ENCODE results near the gene UPK1A.

DNA sequence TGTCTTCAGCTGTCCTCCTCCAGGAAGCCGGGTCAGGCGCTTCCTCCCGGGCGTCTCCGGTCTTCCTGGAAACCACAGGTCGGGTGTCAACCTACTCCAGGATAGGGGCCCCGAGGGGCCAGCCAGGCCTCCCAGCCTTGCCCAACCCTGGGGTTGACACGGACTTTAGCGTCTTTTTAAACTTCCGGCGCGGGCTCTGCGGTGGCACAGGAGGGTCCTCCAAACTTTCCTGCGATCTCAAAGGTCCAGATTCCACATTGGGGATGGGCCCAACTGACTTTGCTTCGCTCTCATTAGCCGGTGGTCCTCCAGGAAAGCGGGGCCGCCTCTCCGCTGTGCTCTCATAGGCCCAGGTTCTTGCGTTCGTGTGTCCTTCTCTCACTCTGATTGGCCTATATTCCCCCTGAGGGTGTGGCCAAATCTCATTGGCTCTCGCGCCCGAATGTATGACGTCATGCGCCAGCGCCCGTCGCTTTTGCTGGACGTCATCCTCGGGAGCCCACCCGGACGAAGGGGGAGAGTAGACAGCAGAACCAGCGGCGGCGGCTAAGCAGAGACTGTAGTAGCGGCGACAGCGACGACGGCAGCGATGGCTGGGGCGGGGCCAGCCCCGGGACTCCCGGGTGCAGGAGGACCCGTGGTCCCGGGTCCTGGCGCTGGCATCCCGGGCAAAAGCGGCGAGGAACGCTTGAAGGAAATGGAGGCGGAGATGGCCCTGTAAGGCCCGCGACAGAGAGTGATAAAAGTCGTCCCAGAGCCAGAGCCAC is 37.6 kb upstream of the UPK1A start, which contains the start of gene RBM42:
- TF ChIP-seq, protein P1, sequence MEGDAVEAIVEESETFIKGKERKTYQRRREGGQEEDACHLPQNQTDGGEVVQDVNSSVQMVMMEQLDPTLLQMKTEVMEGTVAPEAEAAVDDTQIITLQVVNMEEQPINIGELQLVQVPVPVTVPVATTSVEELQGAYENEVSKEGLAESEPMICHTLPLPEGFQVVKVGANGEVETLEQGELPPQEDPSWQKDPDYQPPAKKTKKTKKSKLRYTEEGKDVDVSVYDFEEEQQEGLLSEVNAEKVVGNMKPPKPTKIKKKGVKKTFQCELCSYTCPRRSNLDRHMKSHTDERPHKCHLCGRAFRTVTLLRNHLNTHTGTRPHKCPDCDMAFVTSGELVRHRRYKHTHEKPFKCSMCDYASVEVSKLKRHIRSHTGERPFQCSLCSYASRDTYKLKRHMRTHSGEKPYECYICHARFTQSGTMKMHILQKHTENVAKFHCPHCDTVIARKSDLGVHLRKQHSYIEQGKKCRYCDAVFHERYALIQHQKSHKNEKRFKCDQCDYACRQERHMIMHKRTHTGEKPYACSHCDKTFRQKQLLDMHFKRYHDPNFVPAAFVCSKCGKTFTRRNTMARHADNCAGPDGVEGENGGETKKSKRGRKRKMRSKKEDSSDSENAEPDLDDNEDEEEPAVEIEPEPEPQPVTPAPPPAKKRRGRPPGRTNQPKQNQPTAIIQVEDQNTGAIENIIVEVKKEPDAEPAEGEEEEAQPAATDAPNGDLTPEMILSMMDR (IDR thresholded peaks at IDR 0.05) = no peak
- no peak for TF ChIP-seq ELF4 (CRISPR knock-in tag; IDR thresholded peaks at IDR 0.05; ENCODE audit: low read depth)
- no peak for TF ChIP-seq ZSCAN18 (CRISPR knock-in tag; IDR thresholded peaks at IDR 0.05)
- no peak for TF ChIP-seq ZNF121 (CRISPR knock-in tag; IDR thresholded peaks at IDR 0.05)
- TF ChIP-seq, protein P2, sequence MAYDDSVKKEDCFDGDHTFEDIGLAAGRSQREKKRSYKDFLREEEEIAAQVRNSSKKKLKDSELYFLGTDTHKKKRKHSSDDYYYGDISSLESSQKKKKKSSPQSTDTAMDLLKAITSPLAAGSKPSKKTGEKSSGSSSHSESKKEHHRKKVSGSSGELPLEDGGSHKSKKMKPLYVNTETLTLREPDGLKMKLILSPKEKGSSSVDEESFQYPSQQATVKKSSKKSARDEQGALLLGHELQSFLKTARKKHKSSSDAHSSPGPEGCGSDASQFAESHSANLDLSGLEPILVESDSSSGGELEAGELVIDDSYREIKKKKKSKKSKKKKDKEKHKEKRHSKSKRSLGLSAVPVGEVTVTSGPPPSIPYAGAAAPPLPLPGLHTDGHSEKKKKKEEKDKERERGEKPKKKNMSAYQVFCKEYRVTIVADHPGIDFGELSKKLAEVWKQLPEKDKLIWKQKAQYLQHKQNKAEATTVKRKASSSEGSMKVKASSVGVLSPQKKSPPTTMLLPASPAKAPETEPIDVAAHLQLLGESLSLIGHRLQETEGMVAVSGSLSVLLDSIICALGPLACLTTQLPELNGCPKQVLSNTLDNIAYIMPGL (CRISPR knock-in tag; IDR thresholded peaks at IDR 0.05) = no peak
- no peak for TF ChIP-seq ZNF138 (CRISPR knock-in tag; conservative IDR thresholded peaks at IDR 0.05)
- TF ChIP-seq ZNF317 (CRISPR knock-in tag; IDR thresholded peaks at IDR 0.05; ENCODE audit: borderline replicate concordance, low read depth) = no peak
- TF ChIP-seq, protein P3, sequence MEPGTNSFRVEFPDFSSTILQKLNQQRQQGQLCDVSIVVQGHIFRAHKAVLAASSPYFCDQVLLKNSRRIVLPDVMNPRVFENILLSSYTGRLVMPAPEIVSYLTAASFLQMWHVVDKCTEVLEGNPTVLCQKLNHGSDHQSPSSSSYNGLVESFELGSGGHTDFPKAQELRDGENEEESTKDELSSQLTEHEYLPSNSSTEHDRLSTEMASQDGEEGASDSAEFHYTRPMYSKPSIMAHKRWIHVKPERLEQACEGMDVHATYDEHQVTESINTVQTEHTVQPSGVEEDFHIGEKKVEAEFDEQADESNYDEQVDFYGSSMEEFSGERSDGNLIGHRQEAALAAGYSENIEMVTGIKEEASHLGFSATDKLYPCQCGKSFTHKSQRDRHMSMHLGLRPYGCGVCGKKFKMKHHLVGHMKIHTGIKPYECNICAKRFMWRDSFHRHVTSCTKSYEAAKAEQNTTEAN (CRISPR knock-in tag; IDR thresholded peaks at IDR 0.05) = no peak
